ENCODE measurements around the gene SEL1L3. TPM values are rescaled to one million over a fixed set of nuclear protein-coding genes. Genes with fewer than 3 reads are reported as not detected.

SEL1L3 gene
- total RNA-seq, 8 experiments from 2014 or later = 1.5 to 45.1 (median 3.2) TPM

GRCh38 chr4:25786497-25787065 is 76.2 kb downstream of the SEL1L3 start:
- 0 to 100% (median 83%) methylated on average over 1 to 4 of the region's 4 CpGs; no CpG with 5 or more reads in 1 of the 10 experiments for WGBS, 10 experiments
- ATAC-seq (replicated peaks in 6 of 8) = peak in 1 of 8 experiments; percentile 37
- in situ Hi-C loops (cut with MboI; ENCODE audit: low pct_unique_long_range_greater_than_20kb in 2 of 9, low sequenced_read_pairs in 9 of 9, unreplicated experiment in 9 of 9) = no loop called here

GRCh38 chr4:25783943-25784342 is 78.8 kb downstream of the SEL1L3 start:
- no peak overlapping the region for H3K4me3 ChIP-seq
- in situ Hi-C loops (cut with MboI; ENCODE audit: low pct_unique_long_range_greater_than_20kb in 2 of 9, low sequenced_read_pairs in 9 of 9, unreplicated experiment in 9 of 9) = no loop called here
- no peak overlapping the region for H3K27ac ChIP-seq
- no peaks in the 10 kb centered on the region for H3K4me1 ChIP-seq (replicated peaks in 1 of 2)
- 50 to 87% (median 81%) methylated on average over 2 to 8 of the region's 9 CpGs for WGBS, 10 experiments
- no peak for ATAC-seq (replicated peaks in 6 of 8)

More at GRCh38 chr4:25786497-25787065, 76.2 kb downstream of the SEL1L3 start:
- no peak overlapping the region for H3K4me3 ChIP-seq
- H3K4me1 ChIP-seq (replicated peaks in 1 of 2) = no peaks in the 10 kb centered on the region
- no peak overlapping the region for H3K27ac ChIP-seq

- in situ Hi-C loops (cut with MboI; ENCODE audit: low pct_unique_long_range_greater_than_20kb in 2 of 9, low sequenced_read_pairs in 9 of 9, unreplicated experiment in 9 of 9) = no loop called here
- Histone ChIP-seq H3K4me3 (no peak overlapping the region), H3K27ac (no peak overlapping the region), H3K4me1 (replicated peaks in 1 of 2) (no peaks in the 10 kb centered on the region)
- WGBS, 10 experiments = 75 to 100% methylated on average over 1 of the region's 1 CpG; no CpG with 5 or more reads in 8 of the 10 experiments
- no peak for ATAC-seq (replicated peaks in 6 of 8)
Observed at GRCh38 chr4:25783126-25783525, 79.7 kb downstream of the SEL1L3 start.

GRCh38 chr4:25782482-25782881 is 80.3 kb downstream of the SEL1L3 start:
- no peak overlapping the region for H3K4me3 ChIP-seq
- 50 to 81% (median 69%) methylated on average over 1 to 6 of the region's 7 CpGs; no CpG with 5 or more reads in 4 of the 10 experiments for WGBS, 10 experiments
- in situ Hi-C loops (cut with MboI; ENCODE audit: low pct_unique_long_range_greater_than_20kb in 2 of 9, low sequenced_read_pairs in 9 of 9, unreplicated experiment in 9 of 9) = no loop called here
- no peak for ATAC-seq (replicated peaks in 6 of 8)
- no peak overlapping the region for H3K27ac ChIP-seq
- no peaks in the 10 kb centered on the region for H3K4me1 ChIP-seq (replicated peaks in 1 of 2)

GRCh38 chr4:25779021-25779420 is 83.8 kb downstream of the SEL1L3 start:
- 46 to 100% (median 85%) methylated on average over 1 to 4 of the region's 4 CpGs; no CpG with 5 or more reads in 1 of the 10 experiments for WGBS, 10 experiments
- in situ Hi-C loops (cut with MboI; ENCODE audit: low pct_unique_long_range_greater_than_20kb in 2 of 9, low sequenced_read_pairs in 9 of 9, unreplicated experiment in 9 of 9) = no loop called here
- no peak for ATAC-seq (replicated peaks in 6 of 8)
- H3K4me3 ChIP-seq = no peak overlapping the region
- no peaks in the 10 kb centered on the region for H3K4me1 ChIP-seq (replicated peaks in 1 of 2)
- H3K27ac ChIP-seq = no peak overlapping the region

GRCh38 chr4:25776795-25777194 is 86.0 kb downstream of the SEL1L3 start:
- Histone ChIP-seq H3K27ac (no peak overlapping the region), H3K4me1 (replicated peaks in 1 of 2) (no peaks in the 10 kb centered on the region), H3K4me3 (no peak overlapping the region)
- ATAC-seq (replicated peaks in 6 of 8) = no peak
- in situ Hi-C loops (cut with MboI; ENCODE audit: low pct_unique_long_range_greater_than_20kb in 2 of 9, low sequenced_read_pairs in 9 of 9, unreplicated experiment in 9 of 9) = no loop called here

GRCh38 chr4:25775166-25775565 is 87.6 kb downstream of the SEL1L3 start:
- 16 to 100% (median 85%) methylated on average over 1 to 2 of the region's 2 CpGs for WGBS, 10 experiments
- Histone ChIP-seq H3K27ac (no peak overlapping the region), H3K4me3 (no peak overlapping the region), H3K4me1 (replicated peaks in 1 of 2) (no peaks in the 10 kb centered on the region)
- in situ Hi-C loops (cut with MboI; ENCODE audit: low pct_unique_long_range_greater_than_20kb in 2 of 9, low sequenced_read_pairs in 9 of 9, unreplicated experiment in 9 of 9) = no loop called here
- ATAC-seq (replicated peaks in 6 of 8) = no peak

GRCh38 chr4:25773358-25773757 is 89.4 kb downstream of the SEL1L3 start:
- no peak for ATAC-seq (replicated peaks in 6 of 8)
- Histone ChIP-seq H3K4me1 (replicated peaks in 1 of 2) (no peaks in the 10 kb centered on the region), H3K4me3 (no peak overlapping the region), H3K27ac (no peak overlapping the region)
- 20 to 100% (median 83%) methylated on average over 1 to 4 of the region's 4 CpGs; no CpG with 5 or more reads in 3 of the 10 experiments for WGBS, 10 experiments
- in situ Hi-C loops (cut with MboI; ENCODE audit: low pct_unique_long_range_greater_than_20kb in 2 of 9, low sequenced_read_pairs in 9 of 9, unreplicated experiment in 9 of 9) = loop anchor here in 4 of 9 experiments (25.0 kb wide), 1 partner anchor 336 kb away; no protein-coding TSS in a partner anchor

- WGBS, 10 experiments = 0 to 100% (median 84%) methylated on average over 1 to 4 of the region's 4 CpGs; no CpG with 5 or more reads in 1 of the 10 experiments
- Histone ChIP-seq H3K4me3 (no peak overlapping the region), H3K27ac (no peak overlapping the region), H3K4me1 (replicated peaks in 1 of 2) (no peaks in the 10 kb centered on the region)
- no peak for ATAC-seq (replicated peaks in 6 of 8)
- in situ Hi-C loops (cut with MboI; ENCODE audit: low pct_unique_long_range_greater_than_20kb in 2 of 9, low sequenced_read_pairs in 9 of 9, unreplicated experiment in 9 of 9) = loop anchor here in 4 of 9 experiments (25.0 kb wide), 1 partner anchor 334 kb away; no protein-coding TSS in a partner anchor
Observed at GRCh38 chr4:25771672-25772071, 91.1 kb downstream of the SEL1L3 start.

- no peak overlapping the region for H3K27ac ChIP-seq
- in situ Hi-C loops (cut with MboI; ENCODE audit: low pct_unique_long_range_greater_than_20kb in 2 of 9, low sequenced_read_pairs in 9 of 9, unreplicated experiment in 9 of 9) = loop anchor here in 4 of 9 experiments (25.0 kb wide), 1 partner anchor 334 kb away; no protein-coding TSS in a partner anchor
- WGBS, 10 experiments = 17 to 100% (median 87%) methylated on average over 1 of the region's 1 CpG; no CpG with 5 or more reads in 2 of the 10 experiments
- no peak overlapping the region for H3K4me3 ChIP-seq
- no peaks in the 10 kb centered on the region for H3K4me1 ChIP-seq (replicated peaks in 1 of 2)
- no peak for ATAC-seq (replicated peaks in 6 of 8)
Observed at GRCh38 chr4:25770847-25771246, 91.9 kb downstream of the SEL1L3 start.

- Histone ChIP-seq H3K4me3 (no peak overlapping the region), H3K27ac (no peak overlapping the region), H3K4me1 (replicated peaks in 1 of 2) (no peaks in the 10 kb centered on the region)
- ATAC-seq (replicated peaks in 6 of 8) = no peak
- WGBS, 10 experiments = 14 to 100% (median 50%) methylated on average over 1 to 4 of the region's 4 CpGs; no CpG with 5 or more reads in 2 of the 10 experiments
- in situ Hi-C loops (cut with MboI; ENCODE audit: low pct_unique_long_range_greater_than_20kb in 2 of 9, low sequenced_read_pairs in 9 of 9, unreplicated experiment in 9 of 9) = loop anchor here in 7 of 9 experiments (5.0 to 25.0 kb wide), 3 partner anchors 324 to 332 kb away; no protein-coding TSS in a partner anchor
Observed at GRCh38 chr4:25769251-25769650, 93.5 kb downstream of the SEL1L3 start.

GRCh38 chr4:25767877-25768725 is 94.7 kb downstream of the SEL1L3 start:
- ATAC-seq (replicated peaks in 6 of 8) = peak; percentile 63 to 99 (median 88)
- H3K4me1 ChIP-seq (replicated peaks in 1 of 2) = no peaks in the 10 kb centered on the region
- no peak overlapping the region for H3K27ac ChIP-seq
- WGBS, 10 experiments = 0 to 83% (median 24%) methylated on average over 2 to 8 of the region's 8 CpGs
- H3K4me3 ChIP-seq = no peak overlapping the region
- in situ Hi-C loops (cut with MboI; ENCODE audit: low pct_unique_long_range_greater_than_20kb in 2 of 9, low sequenced_read_pairs in 9 of 9, unreplicated experiment in 9 of 9) = loop anchor here in 7 of 9 experiments (5.0 to 25.0 kb wide), 3 partner anchors 323 to 331 kb away; no protein-coding TSS in a partner anchor

- ATAC-seq (replicated peaks in 6 of 8) = no peak
- H3K27ac ChIP-seq = no peak overlapping the region
- no peak overlapping the region for H3K4me3 ChIP-seq
- in situ Hi-C loops (cut with MboI; ENCODE audit: low pct_unique_long_range_greater_than_20kb in 2 of 9, low sequenced_read_pairs in 9 of 9, unreplicated experiment in 9 of 9) = loop anchor here in 6 of 9 experiments (10.0 to 25.0 kb wide), 2 partner anchors 316 to 323 kb away; no protein-coding TSS in a partner anchor
- H3K4me1 ChIP-seq (replicated peaks in 1 of 2) = no peaks in the 10 kb centered on the region
- WGBS, 10 experiments = 27 to 97% (median 92%) methylated on average over 2 to 11 of the region's 11 CpGs
Observed at GRCh38 chr4:25760518-25761157, 102.2 kb downstream of the SEL1L3 start.

Measured in motor neuron (in vitro differentiated cells).